Astrocyte (in vitro differentiated cells and primary cell): ENCODE data around the gene DUSP8. TPM values are rescaled to one million over a fixed set of nuclear protein-coding genes. Genes with fewer than 3 reads are reported as not detected.

Experiments used
- DNase-seq: peaks from one replicate; pipeline ENCODE4 v3.0.0-alpha.2; 2010; ENCODE audit warnings: low read depth
- FAIRE-seq: peaks from 2 replicates; lab custom pipeline; 2011; peaks lifted over from hg19 to GRCh38; lab: Jason Lieb, UNC
- H2AFZ ChIP-seq: 2 replicates; pipeline ENCODE4 v1.6.0; 2012; ENCODE audit warnings: low read depth, low read length, inconsistent platforms
- H3K27ac ChIP-seq: 2 replicates; pipeline ENCODE4 v1.5.1; 2011; ENCODE audit warnings: low read depth, low read length, inconsistent platforms
- H3K27me3 ChIP-seq: 2 replicates; pipeline ENCODE4 v1.6.0; 2011; ENCODE audit warnings: low read length, inconsistent platforms; ENCODE audit not compliant: insufficient read depth
- H3K36me3 ChIP-seq: 2 replicates; pipeline ENCODE4 v1.5.1; 2011; ENCODE audit warnings: low read length, inconsistent platforms; ENCODE audit not compliant: insufficient read depth
- H3K4me1 ChIP-seq: 2 replicates; pipeline ENCODE4 v1.5.1; 2011; ENCODE audit warnings: low read length, inconsistent platforms; ENCODE audit not compliant: insufficient read depth
- H3K4me2 ChIP-seq: 2 replicates; pipeline ENCODE4 v1.6.0; 2012; ENCODE audit warnings: low read length, inconsistent platforms
- H3K4me3 ChIP-seq: 2 replicates; pipeline ENCODE4 v1.5.1; 2011; ENCODE audit warnings: low read depth, mild to moderate bottlenecking, low read length, inconsistent platforms; ENCODE audit not compliant: insufficient read depth
- H3K79me2 ChIP-seq: 2 replicates; pipeline ENCODE4 v1.6.0; 2012; ENCODE audit warnings: mild to moderate bottlenecking, low read length, inconsistent platforms; ENCODE audit not compliant: insufficient read depth
- H3K9ac ChIP-seq: 2 replicates; pipeline ENCODE4 v1.6.0; 2012; ENCODE audit warnings: mild to moderate bottlenecking, low read length, inconsistent platforms
- H3K9me3 ChIP-seq: 2 replicates; pipeline ENCODE4 v1.5.1; 2012; ENCODE audit warnings: low read depth, mild to moderate bottlenecking, low read length, inconsistent platforms; ENCODE audit not compliant: insufficient read depth
- H4K20me1 ChIP-seq: 2 replicates; pipeline ENCODE4 v1.6.0; 2012; ENCODE audit warnings: low read length, inconsistent platforms; ENCODE audit not compliant: insufficient read depth
- H3K27ac Mint-ChIP-seq: one replicate; pipeline ENCODE4 v1.8.0; 2021; ENCODE audit warnings: mild to moderate bottlenecking, mixed read lengths; ENCODE audit not compliant: unreplicated experiment
- H3K27me3 Mint-ChIP-seq: one replicate; pipeline ENCODE4 v1.8.0; 2021; ENCODE audit warnings: low read depth, mixed read lengths; ENCODE audit not compliant: unreplicated experiment
- H3K36me3 Mint-ChIP-seq: one replicate; pipeline ENCODE4 v1.8.0; 2021; ENCODE audit warnings: low read depth, mixed read lengths; ENCODE audit not compliant: unreplicated experiment
- H3K4me1 Mint-ChIP-seq: one replicate; pipeline ENCODE4 v1.8.0; 2021; ENCODE audit warnings: low read depth, mixed read lengths; ENCODE audit not compliant: unreplicated experiment
- H3K4me3 Mint-ChIP-seq: one replicate; pipeline ENCODE4 v1.8.0; 2021; ENCODE audit warnings: mild to moderate bottlenecking, moderate library complexity, mixed read lengths; ENCODE audit not compliant: unreplicated experiment
- H3K9me3 Mint-ChIP-seq: one replicate; pipeline ENCODE4 v1.8.0; 2021; ENCODE audit warnings: mild to moderate bottlenecking, mixed read lengths; ENCODE audit not compliant: unreplicated experiment
- CTCF ChIP-seq: IDR thresholded peaks from 2 replicates; pipeline ENCODE4 v1.5.1; 2011; ENCODE audit warnings: low read depth, mild to moderate bottlenecking, inconsistent platforms, low read length, moderate library complexity; ENCODE audit not compliant: insufficient read depth
- EZH2 ChIP-seq: IDR thresholded peaks from 2 replicates; pipeline ENCODE4 v1.6.1; 2012; ENCODE audit warnings: mild to moderate bottlenecking, low read length, inconsistent platforms; ENCODE audit not compliant: insufficient read depth
- total RNA-seq: library from RNA; stranded (reverse); gene quantifications from 2 replicates; pipeline ENCODE4 v1.2.1, GENCODE V29; 2021

The DUSP8 gene
- total RNA-seq, 1 donor from 2014 or later = 14.8 TPM

GRCh38 chr11:1523779-1524178 is 48.3 kb downstream of the DUSP8 start:
- no peak for TF ChIP-seq EZH2
- Mint-ChIP-seq H3K27me3 (no peaks in the 10 kb centered on the region), H3K27ac (no peak overlapping the region), H3K36me3 (no peaks in the 10 kb centered on the region), H3K4me1 (peaks cover 3% of the 10 kb centered on the region), H3K4me3 (no peak overlapping the region), H3K9me3 (no peaks in the 10 kb centered on the region)
- no peak overlapping the region for H2AFZ ChIP-seq
- no peak overlapping the region for H3K9ac ChIP-seq
- H3K27ac ChIP-seq = no peak overlapping the region
- no peaks in the 10 kb centered on the region for H3K27me3 ChIP-seq
- H3K36me3 ChIP-seq = peaks cover 3% of the 10 kb centered on the region
- H3K4me1 ChIP-seq = peaks cover 7% of the 10 kb centered on the region
- DNase-seq (no peak), FAIRE-seq (no peak)
- H3K79me2 ChIP-seq = peaks cover 82% of the 10 kb centered on the region
- H4K20me1 ChIP-seq = peaks cover 93% of the 10 kb centered on the region
- no peak overlapping the region for H3K4me2 ChIP-seq
- H3K4me3 ChIP-seq = no peak overlapping the region
- H3K9me3 ChIP-seq = no peaks in the 10 kb centered on the region

- no peak for FAIRE-seq
- Histone ChIP-seq H3K9me3 (no peaks in the 10 kb centered on the region), H3K4me1 (peaks cover 7% of the 10 kb centered on the region), H3K27me3 (no peaks in the 10 kb centered on the region), H2AFZ (no peak overlapping the region), H3K4me2 (no peak overlapping the region), H3K36me3 (peaks cover 3% of the 10 kb centered on the region), H3K9ac (no peak overlapping the region), H3K27ac (no peak overlapping the region), H4K20me1 (peaks cover 93% of the 10 kb centered on the region), H3K4me3 (no peak overlapping the region), H3K79me2 (peaks cover 82% of the 10 kb centered on the region)
- TF ChIP-seq CTCF (no peak), EZH2 (no peak)
- no peak for DNase-seq
- Mint-ChIP-seq H3K27me3 (no peaks in the 10 kb centered on the region), H3K4me1 (peaks cover 3% of the 10 kb centered on the region), H3K4me3 (no peak overlapping the region), H3K9me3 (no peaks in the 10 kb centered on the region), H3K27ac (no peak overlapping the region), H3K36me3 (no peaks in the 10 kb centered on the region)
Observed at GRCh38 chr11:1523077-1523476, 49.0 kb downstream of the DUSP8 start.

GRCh38 chr11:1522081-1522424 is 50.0 kb downstream of the DUSP8 start:
- peaks cover 3% of the 10 kb centered on the region for H3K36me3 ChIP-seq
- no peak overlapping the region for H3K4me3 Mint-ChIP-seq
- no peak for DNase-seq
- no peaks in the 10 kb centered on the region for H3K9me3 ChIP-seq
- TF ChIP-seq CTCF (no peak), EZH2 (no peak)
- FAIRE-seq = no peak
- no peak overlapping the region for H3K27ac Mint-ChIP-seq
- H4K20me1 ChIP-seq = peaks cover 98% of the 10 kb centered on the region
- peaks cover 86% of the 10 kb centered on the region for H3K79me2 ChIP-seq
- H3K9ac ChIP-seq = no peak overlapping the region
- peaks cover 7% of the 10 kb centered on the region for H3K4me1 ChIP-seq
- H3K36me3 Mint-ChIP-seq = no peaks in the 10 kb centered on the region
- H3K4me2 ChIP-seq = no peak overlapping the region
- no peak overlapping the region for H3K4me3 ChIP-seq
- no peak overlapping the region for H3K27ac ChIP-seq
- H3K4me1 Mint-ChIP-seq = peaks cover 7% of the 10 kb centered on the region
- no peaks in the 10 kb centered on the region for H3K9me3 Mint-ChIP-seq
- H3K27me3 Mint-ChIP-seq = no peaks in the 10 kb centered on the region
- no peaks in the 10 kb centered on the region for H3K27me3 ChIP-seq
- no peak overlapping the region for H2AFZ ChIP-seq
